Astrocyte (in vitro differentiated cells and primary cell): Measurements from ENCODE around the gene FHIT.

ENCODE experiments used
- EZH2 ChIP-seq: IDR thresholded peaks from 2 replicates; pipeline ENCODE4 v1.6.1; 2012; ENCODE audit warnings: mild to moderate bottlenecking, low read length, inconsistent platforms; ENCODE audit not compliant: insufficient read depth
- TF ChIP-seq, protein P1 (sequence below): IDR thresholded peaks from 2 replicates; pipeline ENCODE4 v1.5.1; 2011; ENCODE audit warnings: low read depth, mild to moderate bottlenecking, inconsistent platforms, low read length, moderate library complexity; ENCODE audit not compliant: insufficient read depth

DNA sequence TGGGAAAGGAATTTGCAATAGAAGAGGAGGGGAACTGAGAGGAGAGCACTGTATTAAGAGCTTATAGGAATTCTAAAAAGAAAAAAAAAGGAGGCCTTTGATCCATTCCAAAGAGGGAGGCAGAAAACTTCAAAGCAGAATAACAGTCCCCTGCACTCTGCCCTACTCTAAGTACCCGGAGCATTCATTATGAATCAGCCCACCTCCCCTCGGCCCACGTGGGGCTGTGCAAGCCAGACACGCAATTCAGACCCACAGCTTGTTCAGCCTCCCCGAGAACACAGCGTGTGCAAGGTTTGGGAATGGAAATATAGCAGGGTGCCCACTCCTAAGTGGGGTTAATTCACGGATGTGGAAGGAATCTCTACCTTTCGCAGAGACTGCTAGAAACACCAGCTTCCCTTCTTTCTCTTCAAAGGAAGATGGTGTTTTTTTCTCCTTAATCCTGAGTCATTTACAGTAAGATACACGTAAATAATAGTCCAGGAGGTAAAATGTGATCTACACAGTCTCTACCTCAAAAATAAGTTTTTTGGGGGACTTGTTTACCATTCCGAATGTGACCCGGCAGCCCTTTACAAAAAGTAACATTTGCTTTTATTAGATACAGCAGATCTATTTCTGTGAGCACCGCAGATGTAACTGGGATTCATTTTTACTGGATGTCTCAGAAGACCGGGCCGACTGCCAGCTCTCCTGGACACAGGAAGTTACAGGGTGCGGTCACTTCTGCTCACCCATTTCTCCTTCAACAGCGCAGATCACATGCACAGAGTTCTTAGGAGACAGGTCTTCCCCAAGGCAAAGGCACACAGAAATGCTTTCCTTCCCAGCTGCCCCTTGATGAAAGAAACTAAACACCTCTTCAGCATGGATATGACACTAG lies 1433.0 kb downstream of the FHIT start:
- TF ChIP-seq, protein P1, sequence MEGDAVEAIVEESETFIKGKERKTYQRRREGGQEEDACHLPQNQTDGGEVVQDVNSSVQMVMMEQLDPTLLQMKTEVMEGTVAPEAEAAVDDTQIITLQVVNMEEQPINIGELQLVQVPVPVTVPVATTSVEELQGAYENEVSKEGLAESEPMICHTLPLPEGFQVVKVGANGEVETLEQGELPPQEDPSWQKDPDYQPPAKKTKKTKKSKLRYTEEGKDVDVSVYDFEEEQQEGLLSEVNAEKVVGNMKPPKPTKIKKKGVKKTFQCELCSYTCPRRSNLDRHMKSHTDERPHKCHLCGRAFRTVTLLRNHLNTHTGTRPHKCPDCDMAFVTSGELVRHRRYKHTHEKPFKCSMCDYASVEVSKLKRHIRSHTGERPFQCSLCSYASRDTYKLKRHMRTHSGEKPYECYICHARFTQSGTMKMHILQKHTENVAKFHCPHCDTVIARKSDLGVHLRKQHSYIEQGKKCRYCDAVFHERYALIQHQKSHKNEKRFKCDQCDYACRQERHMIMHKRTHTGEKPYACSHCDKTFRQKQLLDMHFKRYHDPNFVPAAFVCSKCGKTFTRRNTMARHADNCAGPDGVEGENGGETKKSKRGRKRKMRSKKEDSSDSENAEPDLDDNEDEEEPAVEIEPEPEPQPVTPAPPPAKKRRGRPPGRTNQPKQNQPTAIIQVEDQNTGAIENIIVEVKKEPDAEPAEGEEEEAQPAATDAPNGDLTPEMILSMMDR, result no peak
- no peak for TF ChIP-seq EZH2
